ENCODE measurements around the gene NUDT15.
A peak's percentile ranks its signal among the peaks of the same experiment; 100 is the strongest.

The NUDT15 gene

DNA sequence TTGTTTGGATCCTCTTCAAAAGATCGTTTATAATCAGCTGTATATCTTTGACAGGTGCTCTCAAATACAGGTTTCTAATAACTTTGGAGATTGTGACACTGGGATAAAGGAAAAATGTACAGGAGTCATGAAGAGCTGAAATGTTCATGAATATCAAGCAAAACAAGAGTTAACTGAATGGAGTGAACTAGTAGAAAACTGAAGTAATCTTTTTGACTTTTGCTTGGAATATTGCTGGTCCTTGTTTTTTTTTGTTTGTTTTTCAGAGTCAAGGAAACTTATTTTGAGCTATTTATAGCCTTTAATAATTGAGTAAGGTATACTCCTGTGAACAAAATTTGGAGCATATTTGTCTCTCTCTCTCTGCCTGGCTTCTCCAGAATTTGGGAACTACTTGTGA is 32.0 kb downstream of the NUDT15 start:
- no peaks in the 10 kb centered on the region for H3K27me3 Mint-ChIP-seq
- H3K4me1 Mint-ChIP-seq, result peaks cover 7% of the 10 kb centered on the region
- peaks cover 47% of the 10 kb centered on the region for H3K36me3 Mint-ChIP-seq
- no peak overlapping the region for H3K27ac Mint-ChIP-seq
- H3K4me3 Mint-ChIP-seq, result no peak overlapping the region
- H3K9me3 Mint-ChIP-seq, result no peaks in the 10 kb centered on the region

- peaks cover 51% of the 10 kb centered on the region for H3K36me3 Mint-ChIP-seq
- no peak overlapping the region for H3K27ac Mint-ChIP-seq
- H3K27me3 Mint-ChIP-seq, result no peaks in the 10 kb centered on the region
- H3K9me3 Mint-ChIP-seq, result no peaks in the 10 kb centered on the region
- H3K4me3 Mint-ChIP-seq, result no peak overlapping the region
- peaks cover 7% of the 10 kb centered on the region for H3K4me1 Mint-ChIP-seq
These were observed 33.4 kb downstream of the NUDT15 start for GRCh38 chr13:48070942-48071341.

DNA sequence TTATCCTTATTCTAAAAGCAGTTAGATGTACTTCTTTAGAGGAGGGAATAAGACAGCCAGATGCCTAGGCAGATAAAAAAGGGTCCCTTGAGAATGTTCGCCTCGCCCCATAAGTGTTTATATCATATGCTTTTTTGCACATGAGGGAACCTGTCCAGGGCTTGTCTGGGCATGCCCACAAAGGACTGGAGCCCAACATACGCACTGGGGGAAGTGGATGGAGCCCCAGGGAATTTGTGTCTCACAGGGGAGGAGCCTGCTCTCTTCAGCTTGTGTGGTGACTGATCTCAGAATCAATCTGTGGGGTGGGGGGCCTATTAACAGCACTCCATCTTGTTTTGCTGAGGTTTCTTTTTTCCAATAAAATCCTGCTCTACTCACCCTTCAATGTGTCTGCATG is 34.8 kb downstream of the NUDT15 start:
- H3K27ac Mint-ChIP-seq, result no peak overlapping the region
- H3K9me3 Mint-ChIP-seq, result no peaks in the 10 kb centered on the region
- H3K4me1 Mint-ChIP-seq, result peaks cover 4% of the 10 kb centered on the region
- H3K4me3 Mint-ChIP-seq, result no peak overlapping the region
- H3K27me3 Mint-ChIP-seq, result no peaks in the 10 kb centered on the region
- H3K36me3 Mint-ChIP-seq, result peaks cover 46% of the 10 kb centered on the region

DNA sequence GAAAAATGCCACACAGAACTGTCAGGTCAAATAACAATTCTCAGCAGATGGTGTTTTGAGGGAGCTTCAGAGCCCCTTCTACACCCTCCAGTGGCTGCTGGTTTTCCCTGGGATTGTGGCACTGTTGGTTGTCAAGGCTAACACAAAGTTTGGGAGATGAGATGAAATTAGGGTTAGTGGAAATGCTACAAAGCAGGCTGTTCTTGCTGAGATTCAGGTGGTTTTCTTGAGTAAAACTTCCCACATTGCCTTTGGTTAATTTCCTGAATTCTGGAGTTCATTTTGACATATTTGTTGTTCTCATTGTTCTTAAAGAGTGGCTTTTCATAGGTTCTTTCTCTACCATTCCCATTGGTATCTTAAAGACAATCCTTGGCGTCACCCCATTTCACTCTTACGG is 35.3 kb downstream of the NUDT15 start:
- H3K9me3 Mint-ChIP-seq, result no peaks in the 10 kb centered on the region
- H3K36me3 Mint-ChIP-seq, result peaks cover 46% of the 10 kb centered on the region
- H3K4me1 Mint-ChIP-seq, result peaks cover under 1% of the 10 kb centered on the region
- H3K27ac Mint-ChIP-seq, result no peak overlapping the region
- H3K4me3 Mint-ChIP-seq, result no peak overlapping the region
- no peaks in the 10 kb centered on the region for H3K27me3 Mint-ChIP-seq

- Mint-ChIP-seq H3K36me3 (peaks cover 39% of the 10 kb centered on the region), H3K27me3 (no peaks in the 10 kb centered on the region), H3K4me1 (peaks cover 7% of the 10 kb centered on the region), H3K27ac (no peak overlapping the region), H3K9me3 (no peaks in the 10 kb centered on the region), H3K4me3 (no peak overlapping the region)
These were observed 36.5 kb downstream of the NUDT15 start for GRCh38 chr13:48074006-48074405.

DNA sequence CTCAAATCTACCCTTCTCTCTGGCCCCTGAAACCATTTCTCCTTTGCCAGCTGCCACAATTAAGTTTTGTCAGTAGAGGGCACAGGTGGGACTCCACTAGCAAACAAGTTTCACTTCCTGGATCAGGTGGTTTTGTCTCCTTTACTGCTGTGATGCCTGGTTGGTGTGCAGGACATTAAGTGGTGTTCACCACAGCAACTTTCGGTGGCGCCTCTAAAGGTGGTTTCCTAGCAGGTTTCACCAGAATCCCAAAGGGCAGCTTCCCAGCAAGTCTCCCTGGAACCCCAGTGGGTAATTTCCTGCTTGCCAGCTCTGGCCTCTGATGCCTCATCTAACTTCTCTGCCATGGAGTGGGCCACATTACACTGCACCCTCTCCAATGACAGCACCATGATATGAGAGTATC is 40.7 kb downstream of the NUDT15 start:
- no peaks in the 10 kb centered on the region for H3K9me3 Mint-ChIP-seq
- H3K4me1 Mint-ChIP-seq, result peaks cover 7% of the 10 kb centered on the region
- H3K27ac Mint-ChIP-seq, result no peak overlapping the region
- no peaks in the 10 kb centered on the region for H3K27me3 Mint-ChIP-seq
- H3K4me3 Mint-ChIP-seq, result no peak overlapping the region
- H3K36me3 Mint-ChIP-seq, result peaks cover 23% of the 10 kb centered on the region

DNA sequence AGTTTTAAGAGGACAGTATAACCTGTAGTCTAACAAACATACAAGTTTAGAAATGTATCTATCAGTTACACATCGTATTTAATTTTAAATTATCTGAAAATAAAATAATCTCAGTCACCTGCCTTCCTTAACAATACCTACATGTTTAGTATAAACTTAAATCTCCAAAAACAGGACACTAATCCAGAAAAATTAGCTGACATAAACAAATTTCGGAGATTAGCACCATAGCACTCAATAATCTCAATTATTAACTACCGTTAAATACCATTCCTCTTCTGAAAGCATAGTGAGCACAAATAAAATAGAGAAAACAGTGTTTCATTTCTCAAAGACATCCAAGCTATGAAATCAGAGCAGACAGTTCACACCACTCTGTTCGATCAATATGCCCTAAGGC is 44.2 kb downstream of the NUDT15 start:
- H3K4me3 Mint-ChIP-seq, result no peak overlapping the region
- H3K9me3 Mint-ChIP-seq, result no peaks in the 10 kb centered on the region
- H3K4me1 Mint-ChIP-seq, result peaks cover 7% of the 10 kb centered on the region
- H3K36me3 Mint-ChIP-seq, result peaks cover 14% of the 10 kb centered on the region
- no peak overlapping the region for H3K27ac Mint-ChIP-seq
- no peaks in the 10 kb centered on the region for H3K27me3 Mint-ChIP-seq

DNA sequence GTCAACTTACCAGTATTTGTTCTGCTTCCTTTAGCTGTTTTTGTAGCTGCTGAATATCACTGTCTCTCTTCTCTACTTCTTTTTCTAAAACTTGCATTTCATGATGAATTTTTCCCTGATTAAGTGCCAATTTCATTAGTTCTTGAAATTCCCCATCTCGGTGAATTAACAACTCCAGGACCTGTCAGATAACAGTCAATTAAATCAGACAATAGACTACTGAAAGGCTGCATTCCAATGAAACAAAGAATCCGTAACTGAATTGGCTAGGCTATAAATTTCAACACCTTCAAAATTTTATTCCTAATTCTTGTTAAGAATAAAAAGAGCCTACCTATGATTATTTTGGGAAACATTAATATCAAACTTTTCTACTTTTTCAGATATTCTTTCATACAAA is 48.7 kb downstream of the NUDT15 start:
- Mint-ChIP-seq H3K4me3 (no peak overlapping the region), H3K27ac (peak overlapping the region; percentile 30), H3K4me1 (peaks cover 15% of the 10 kb centered on the region), H3K36me3 (peaks cover 14% of the 10 kb centered on the region), H3K9me3 (no peaks in the 10 kb centered on the region), H3K27me3 (no peaks in the 10 kb centered on the region)

DNA sequence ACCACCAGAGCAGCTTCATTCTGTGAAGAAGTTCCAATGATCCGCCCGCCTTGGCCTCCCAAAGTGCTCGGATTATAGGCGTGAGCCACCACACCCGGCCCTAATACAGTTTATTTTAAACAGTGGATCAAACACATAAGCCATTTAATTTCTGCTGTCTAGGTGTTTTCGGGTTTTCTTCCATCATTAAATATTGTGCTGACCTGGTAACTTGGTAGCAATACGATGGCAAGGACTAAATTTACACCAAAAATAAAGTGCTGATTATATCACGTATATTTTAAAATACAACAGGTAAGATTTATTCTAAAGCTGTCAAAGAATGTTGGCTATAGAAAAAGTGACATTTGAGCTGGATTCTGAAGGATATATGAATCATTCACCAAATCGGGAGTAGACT is 56.1 kb downstream of the NUDT15 start:
- Mint-ChIP-seq H3K4me3 (peak overlapping the region; percentile 92), H3K27ac (peak overlapping the region; percentile 94), H3K36me3 (no peaks in the 10 kb centered on the region), H3K4me1 (peaks cover 51% of the 10 kb centered on the region), H3K27me3 (no peaks in the 10 kb centered on the region), H3K9me3 (no peaks in the 10 kb centered on the region)

DNA sequence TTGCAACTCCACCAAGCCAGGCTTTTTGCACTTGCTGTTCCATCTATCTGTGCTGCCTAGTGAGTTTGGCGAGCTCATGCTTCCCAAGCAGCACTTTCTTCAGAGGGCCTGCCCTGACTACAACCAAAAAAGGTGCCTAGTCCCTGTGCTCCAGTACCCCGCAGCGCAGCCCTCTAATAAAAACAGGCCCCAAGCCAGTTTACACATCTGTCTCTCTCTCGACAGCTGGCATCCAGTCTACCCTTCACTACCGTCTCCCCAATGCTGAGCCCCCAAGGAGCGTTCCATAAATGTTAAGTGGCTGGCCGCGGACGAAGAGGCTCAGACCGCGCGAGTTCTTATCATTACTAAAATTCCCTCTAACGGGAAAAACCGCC is 56.9 kb downstream of the NUDT15 start:
- H3K4me1 Mint-ChIP-seq, result peaks cover 45% of the 10 kb centered on the region

DNA sequence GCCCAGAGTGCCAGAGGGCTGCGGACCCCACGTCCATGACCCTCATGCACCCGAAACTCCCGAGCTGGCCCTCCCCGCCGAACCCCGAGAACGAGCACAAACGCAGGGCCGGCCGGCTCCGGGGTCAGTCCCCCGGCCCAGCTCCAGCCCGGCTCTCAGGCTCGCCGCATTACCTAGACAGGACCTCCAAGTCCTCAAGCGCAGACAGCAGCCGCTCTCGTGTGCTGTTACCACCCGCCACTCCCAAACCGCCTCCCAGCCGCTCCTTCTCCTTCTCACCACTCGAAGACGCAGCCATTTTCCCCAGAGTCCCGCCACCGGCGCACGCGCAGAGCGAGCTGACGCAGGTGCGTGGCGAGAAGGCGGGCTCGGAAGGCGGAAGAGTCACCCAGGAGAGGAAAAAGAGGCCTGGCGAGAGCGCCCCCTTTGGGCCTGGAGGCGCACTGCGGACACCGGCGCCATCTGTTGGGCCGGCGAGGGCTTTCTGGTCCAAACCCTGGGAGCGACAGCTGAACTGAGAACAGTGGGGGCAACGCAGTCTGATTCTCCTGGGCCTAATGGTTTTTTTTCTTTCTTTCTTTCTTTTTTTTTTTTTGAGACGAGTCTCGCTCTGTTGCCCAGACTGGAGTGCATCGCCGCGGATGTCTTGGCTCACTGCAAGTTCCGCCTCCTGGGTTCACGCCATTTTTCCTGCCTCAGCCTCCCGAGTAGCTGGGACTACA is 57.4 kb downstream of the NUDT15 start, which contains the start of gene MED4:
MED4 (minus strand) TSS at position 324 of the 722 bp plus-strand sequence; CDS start at position 298, 26 bp downstream.
- H3K4me1 Mint-ChIP-seq, result peaks cover 39% of the 10 kb centered on the region
- H3K36me3 Mint-ChIP-seq, result no peaks in the 10 kb centered on the region
- H3K27me3 Mint-ChIP-seq, result no peaks in the 10 kb centered on the region
- H3K27ac Mint-ChIP-seq, result peak within 1 kb of the TSS; percentile 94
- H3K4me3 Mint-ChIP-seq, result peak within 1 kb of the TSS; percentile 92
- H3K9me3 Mint-ChIP-seq, result no peaks in the 10 kb centered on the region

More for the DNA sequence above, 56.9 kb downstream of the NUDT15 start:
- peak overlapping the region; percentile 94 for H3K27ac Mint-ChIP-seq
- no peaks in the 10 kb centered on the region for H3K27me3 Mint-ChIP-seq
- H3K4me3 Mint-ChIP-seq, result peak overlapping the region; percentile 92
- no peaks in the 10 kb centered on the region for H3K9me3 Mint-ChIP-seq
- no peaks in the 10 kb centered on the region for H3K36me3 Mint-ChIP-seq

GRCh38 chr13:48096670-48097069 is 59.1 kb downstream of the NUDT15 start:
- Mint-ChIP-seq H3K9me3 (no peaks in the 10 kb centered on the region), H3K4me3 (no peak overlapping the region), H3K4me1 (peaks cover 32% of the 10 kb centered on the region)

More at GRCh38 chr13:48096670-48097069, 59.1 kb downstream of the NUDT15 start:
- Mint-ChIP-seq H3K36me3 (no peaks in the 10 kb centered on the region), H3K27me3 (no peaks in the 10 kb centered on the region), H3K27ac (no peak overlapping the region)

Data from activated naive CD4-positive, alpha-beta T cell treated with anti-CD3 and anti-CD28 coated beads, Interleukin-2, amount 50 U/mL, for 24 hours (primary cell).